Lower leg skin (tissue), 4 donors: ENCODE measurements around the gene LYPD4. TPM values are rescaled to one million over a fixed set of nuclear protein-coding genes. Genes with fewer than 3 reads are reported as not detected.

Experiments
- DNase-seq, 2 donors: peaks; one replicate each; pipeline ENCODE4 v3.0.0-alpha.2; 2019; ENCODE audit warnings: low spot score in 2 of 2
- H3K4me3 ChIP-seq: fragments of 200-600 bp; sonication (generic); 2 replicates; pipeline ENCODE4 v1.5.1; 2017; ENCODE audit warnings: mild to moderate bottlenecking, low read depth; ENCODE audit not compliant: poor library complexity, severe bottlenecking
- CTCF ChIP-seq, 3 donors: fragments of 450-650 bp; IDR thresholded peaks; one replicate each; pipeline ENCODE4 v1.5.1; 2016; ENCODE audit warnings: antibody characterized with exemption in 3 of 3, mild to moderate bottlenecking in 3 of 3, moderate library complexity in 2 of 3
- POLR2A ChIP-seq, 2 donors: fragments of 450-650 bp; IDR thresholded peaks; one replicate each; pipeline ENCODE4 v1.6.1; 2016 to 2017; ENCODE audit warnings: antibody characterized with exemption in 2 of 2, mild to moderate bottlenecking in 1 of 2, moderate library complexity in 1 of 2
- WGBS, 2 donors: methylation state at CpG; one replicate each; pipeline ENCODE4 v1.1.5; 2018; 5-methylcytosine and 5-hydroxymethylcytosine counted together
- intact Hi-C: fragments of 100-400 bp; cut with DNase I; formaldehyde crosslinking; loops from one replicate; pipeline ENCODE4 v1.15.0; 2023; ENCODE audit warnings: low total_unique reads
- total RNA-seq, 4 donors: library from RNA; depleted of rRNA; stranded (reverse); fragments of >200 nt; gene quantifications; one replicate each; pipeline ENCODE4 v1.1.0, GENCODE V29; 2016

Gene LYPD4
- total RNA-seq, 4 donors from 2014 or later, result not detected

- H3K4me3 ChIP-seq, result no peak overlapping the region
- intact Hi-C loops, result no loop called here
- WGBS, 2 donors, result 85 to 88% methylated on average over 12 of the region's 12 CpGs
- TF ChIP-seq POLR2A (IDR thresholded peaks at IDR 0.05), result no peak
- no peak for TF ChIP-seq CTCF (IDR thresholded peaks at IDR 0.05)
- no peak for DNase-seq
These were observed 24.5 kb upstream of the LYPD4 start for GRCh38 chr19:41868989-41869300.

- H3K4me3 ChIP-seq, result no peak overlapping the region
- TF ChIP-seq POLR2A (IDR thresholded peaks at IDR 0.05), result no peak
- no peak for TF ChIP-seq CTCF (IDR thresholded peaks at IDR 0.05)
- DNase-seq, result no peak
- WGBS, 2 donors, result 54 to 59% methylated on average over 9 to 10 of the region's 10 CpGs
- intact Hi-C loops, result no loop called here
These were observed 23.9 kb upstream of the LYPD4 start for GRCh38 chr19:41868120-41868988.

- TF ChIP-seq CTCF (IDR thresholded peaks at IDR 0.05), result no peak
- no peak for TF ChIP-seq POLR2A (IDR thresholded peaks at IDR 0.05)
- no peak overlapping the region for H3K4me3 ChIP-seq
- intact Hi-C loops, result no loop called here
- 78 to 80% methylated on average over 3 of the region's 3 CpGs for WGBS, 2 donors
- no peak for DNase-seq
These were observed 21.8 kb upstream of the LYPD4 start for GRCh38 chr19:41866284-41866683.

- 83 to 84% methylated on average over 5 of the region's 5 CpGs for WGBS, 2 donors
- TF ChIP-seq CTCF (IDR thresholded peaks at IDR 0.05) (no peak), POLR2A (IDR thresholded peaks at IDR 0.05) (no peak)
- no peak overlapping the region for H3K4me3 ChIP-seq
- DNase-seq, result no peak
- intact Hi-C loops, result no loop called here
These were observed 19.9 kb upstream of the LYPD4 start for GRCh38 chr19:41864374-41864773.

GRCh38 chr19:41863209-41863931, 18.9 kb upstream of the LYPD4 start:
- 77 to 82% methylated on average over 11 of the region's 11 CpGs for WGBS, 2 donors
- H3K4me3 ChIP-seq, result no peak overlapping the region
- no peak for DNase-seq
- TF ChIP-seq CTCF (IDR thresholded peaks at IDR 0.05), result no peak
- no peak for TF ChIP-seq POLR2A (IDR thresholded peaks at IDR 0.05)
- intact Hi-C loops, result no loop called here
